Measurements from ENCODE around the gene LEMD1. TPM values are rescaled to one million over a fixed set of nuclear protein-coding genes. Genes with fewer than 3 reads are reported as not detected.
A peak's percentile ranks its signal among the peaks of the same experiment; 100 is the strongest.

The LEMD1 gene
- polyA plus RNA-seq, 1 donor from 2014 or later, result 67.6 TPM

DNA sequence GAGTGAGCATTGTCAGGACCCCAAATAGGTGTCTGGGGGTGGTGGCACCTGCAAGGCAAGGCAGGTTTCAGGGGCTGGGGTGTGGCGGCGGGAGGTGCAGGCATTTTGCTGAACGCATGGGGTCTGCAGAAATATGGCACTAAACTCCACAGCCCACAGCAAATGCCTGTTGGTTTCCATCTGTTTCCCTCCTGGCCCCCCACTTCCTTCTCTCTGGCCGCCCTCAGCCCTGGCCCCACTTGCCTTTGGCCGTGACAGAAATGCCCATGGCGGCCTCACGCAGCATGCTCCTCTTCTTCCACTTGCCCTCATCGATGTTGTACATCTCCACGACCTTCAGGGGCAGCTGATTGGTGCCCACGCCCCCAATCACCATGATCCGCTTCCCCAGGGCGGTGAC is 78.9 kb downstream of the LEMD1 start:
- Histone ChIP-seq H3F3A (ENCODE audit: insufficient read depth, low read length, poor library complexity, severe bottlenecking) (peaks cover 4% of the 10 kb centered on the region), H3K27ac (ENCODE audit: low read length) (no peak overlapping the region)

DNA sequence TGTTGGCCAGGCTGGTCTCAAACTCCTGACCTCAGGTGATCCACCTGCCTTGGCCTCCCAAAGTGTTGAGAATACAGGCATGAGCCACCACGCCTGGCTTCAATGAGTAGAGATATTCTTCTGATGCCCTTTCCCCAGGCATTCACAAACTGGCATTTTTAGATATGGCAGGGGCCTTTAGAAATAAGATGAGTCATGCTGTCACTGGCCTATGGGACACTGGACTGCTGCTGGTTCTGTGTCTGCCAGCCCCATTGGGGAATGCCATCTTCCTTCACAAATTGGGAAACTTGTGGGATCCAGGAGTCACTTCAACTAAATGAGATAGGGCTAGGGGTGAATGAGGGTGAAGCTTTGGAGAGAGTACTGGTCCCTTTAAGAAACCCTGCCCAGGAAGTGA is 81.2 kb downstream of the LEMD1 start:
- Histone ChIP-seq H3K9me3 (ENCODE audit: low read length) (no peaks in the 10 kb centered on the region), H4K20me1 (ENCODE audit: insufficient read depth) (no peaks in the 10 kb centered on the region), H3K27ac (ENCODE audit: low read length) (no peak overlapping the region), H3K9me2 (ENCODE audit: insufficient read depth, low read length) (no peaks in the 10 kb centered on the region), H3K36me3 (ENCODE audit: insufficient read depth, low read length) (no peaks in the 10 kb centered on the region), H3K4me3 (ENCODE audit: low read length) (no peak overlapping the region), H3K9ac (ENCODE audit: low read length) (no peak overlapping the region), H3K79me2 (replicated peaks; ENCODE audit: insufficient read depth, low read length) (no peaks in the 10 kb centered on the region), H3K27me3 (ENCODE audit: insufficient read depth, low read depth, low read length) (no peaks in the 10 kb centered on the region), H3F3A (ENCODE audit: insufficient read depth, low read length, poor library complexity, severe bottlenecking) (no peaks in the 10 kb centered on the region), H3K4me2 (ENCODE audit: low read length) (no peak overlapping the region), H2AFZ (ENCODE audit: low read depth, low read length) (no peak overlapping the region)
- TF ChIP-seq POLR2AphosphoS5 (IDR thresholded peaks at IDR 0.05), result no peak
- TF ChIP-seq RAD21 (conservative IDR thresholded peaks at IDR 0.05), result no peak
- no peak for TF ChIP-seq EZH2 (IDR thresholded peaks at IDR 0.05; ENCODE audit: borderline replicate concordance, insufficient read depth, low read length, poor library complexity, severe bottlenecking)
- no peak for TF ChIP-seq EP300 (conservative IDR thresholded peaks at IDR 0.05; ENCODE audit: poor library complexity, severe bottlenecking)

More for the DNA sequence above, 78.9 kb downstream of the LEMD1 start:
- H3K4me3 ChIP-seq (ENCODE audit: low read length), result peak overlapping the region; percentile 71
- H3K79me2 ChIP-seq (replicated peaks; ENCODE audit: insufficient read depth, low read length), result no peaks in the 10 kb centered on the region
- H4K20me1 ChIP-seq (ENCODE audit: insufficient read depth), result no peaks in the 10 kb centered on the region
- no peak overlapping the region for H2AFZ ChIP-seq (ENCODE audit: low read depth, low read length)
- H3K9me2 ChIP-seq (ENCODE audit: insufficient read depth, low read length), result no peaks in the 10 kb centered on the region
- H3K27me3 ChIP-seq (ENCODE audit: insufficient read depth, low read depth, low read length), result no peaks in the 10 kb centered on the region
- no peaks in the 10 kb centered on the region for H3K9me3 ChIP-seq (ENCODE audit: low read length)
- no peaks in the 10 kb centered on the region for H3K36me3 ChIP-seq (ENCODE audit: insufficient read depth, low read length)
- no peak overlapping the region for H3K9ac ChIP-seq (ENCODE audit: low read length)
- TF ChIP-seq TAF1 (IDR thresholded peaks at IDR 0.05; ENCODE audit: low read depth), result no peak
- TF ChIP-seq MXI1 (conservative IDR thresholded peaks at IDR 0.05; ENCODE audit: poor library complexity, severe bottlenecking), result no peak
- no peak for TF ChIP-seq SMC3 (conservative IDR thresholded peaks at IDR 0.05; ENCODE audit: poor library complexity)
- no peak for TF ChIP-seq EP300 (conservative IDR thresholded peaks at IDR 0.05; ENCODE audit: poor library complexity, severe bottlenecking)
- TF ChIP-seq CTCF (IDR thresholded peaks at IDR 0.05; ENCODE audit: poor library complexity, severe bottlenecking), result no peak
- TF ChIP-seq POLR2AphosphoS5 (IDR thresholded peaks at IDR 0.05), result no peak
- no peak overlapping the region for H3K4me2 ChIP-seq (ENCODE audit: low read length)

- Histone ChIP-seq H3F3A (ENCODE audit: insufficient read depth, low read length, poor library complexity, severe bottlenecking) (no peaks in the 10 kb centered on the region), H4K20me1 (ENCODE audit: insufficient read depth) (no peaks in the 10 kb centered on the region), H3K9me3 (ENCODE audit: low read length) (no peaks in the 10 kb centered on the region), H3K27ac (ENCODE audit: low read length) (no peak overlapping the region), H3K4me3 (ENCODE audit: low read length) (no peak overlapping the region), H2AFZ (ENCODE audit: low read depth, low read length) (no peak overlapping the region), H3K27me3 (ENCODE audit: insufficient read depth, low read depth, low read length) (no peaks in the 10 kb centered on the region), H3K9ac (ENCODE audit: low read length) (no peak overlapping the region), H3K79me2 (replicated peaks; ENCODE audit: insufficient read depth, low read length) (no peaks in the 10 kb centered on the region), H3K9me2 (ENCODE audit: insufficient read depth, low read length) (no peaks in the 10 kb centered on the region), H3K36me3 (ENCODE audit: insufficient read depth, low read length) (no peaks in the 10 kb centered on the region), H3K4me2 (ENCODE audit: low read length) (no peak overlapping the region)
- TF ChIP-seq CTCF (IDR thresholded peaks at IDR 0.05; ENCODE audit: poor library complexity, severe bottlenecking), result no peak
- TF ChIP-seq POLR2AphosphoS5 (IDR thresholded peaks at IDR 0.05), result no peak
- no peak for TF ChIP-seq MXI1 (conservative IDR thresholded peaks at IDR 0.05; ENCODE audit: poor library complexity, severe bottlenecking)
Observed at GRCh38 chr1:205339717-205340116, 82.1 kb downstream of the LEMD1 start.
